GM11168 (cell line): ENCODE measurements around the gene ATF7.
"Not testable (repeated sequence)": the region's sequence is repeated elsewhere in the genome, so short reads cannot be mapped to it uniquely, and the experiment has no call there.

Experiments used
- in situ Hi-C: fragments of 300-500 bp; cut with MboI; formaldehyde crosslinking; loops from one replicate; pipeline ENCODE4 v1.12.0; 2022; ENCODE audit warnings: low sequenced_read_pairs; ENCODE audit not compliant: unreplicated experiment

The ATF7 gene

DNA sequence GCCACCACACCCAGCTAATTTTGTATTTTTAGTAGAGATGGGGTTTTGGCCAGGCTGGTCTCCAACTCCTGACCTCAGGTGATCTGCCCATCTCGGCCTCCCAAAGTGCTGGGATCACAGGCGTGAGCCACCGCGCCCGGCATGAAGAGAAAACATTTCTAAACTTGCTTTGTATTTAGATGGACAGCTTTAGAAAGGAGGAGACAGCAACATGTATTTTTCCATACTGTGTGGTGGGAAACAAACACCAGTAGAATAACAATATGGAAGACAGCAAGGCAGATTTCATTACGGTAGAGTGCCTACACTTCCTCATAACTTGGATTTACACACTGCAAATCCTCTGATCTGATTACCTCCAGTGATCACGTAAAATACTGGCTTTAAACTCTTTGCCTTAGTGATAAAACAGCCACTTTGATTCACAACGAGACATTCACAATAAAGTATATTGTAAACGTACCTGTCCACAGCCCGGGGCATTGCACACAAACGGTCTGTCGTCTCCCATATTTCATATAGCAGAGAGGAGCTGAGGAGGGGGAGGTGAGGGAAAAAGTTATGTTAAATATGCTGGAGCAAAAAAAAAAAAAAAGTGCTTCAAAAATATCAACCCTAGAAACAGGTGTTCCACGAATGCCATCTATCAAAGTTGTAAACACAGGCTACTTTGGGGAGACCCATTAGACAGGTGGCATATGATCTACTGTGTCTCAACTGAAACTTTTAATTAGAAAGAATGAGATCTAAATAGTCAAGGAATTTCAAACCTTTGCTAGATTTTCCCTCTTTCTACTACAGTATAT lies 25.5 kb downstream of the ATF7 start:
- in situ Hi-C loops: no loop called here

- in situ Hi-C loops: no loop called here
Observed at GRCh38 chr12:53599579-53599978, 26.6 kb downstream of the ATF7 start.

- in situ Hi-C loops: not testable (repeated sequence)
Observed at GRCh38 chr12:53598971-53599370, 27.2 kb downstream of the ATF7 start.

DNA sequence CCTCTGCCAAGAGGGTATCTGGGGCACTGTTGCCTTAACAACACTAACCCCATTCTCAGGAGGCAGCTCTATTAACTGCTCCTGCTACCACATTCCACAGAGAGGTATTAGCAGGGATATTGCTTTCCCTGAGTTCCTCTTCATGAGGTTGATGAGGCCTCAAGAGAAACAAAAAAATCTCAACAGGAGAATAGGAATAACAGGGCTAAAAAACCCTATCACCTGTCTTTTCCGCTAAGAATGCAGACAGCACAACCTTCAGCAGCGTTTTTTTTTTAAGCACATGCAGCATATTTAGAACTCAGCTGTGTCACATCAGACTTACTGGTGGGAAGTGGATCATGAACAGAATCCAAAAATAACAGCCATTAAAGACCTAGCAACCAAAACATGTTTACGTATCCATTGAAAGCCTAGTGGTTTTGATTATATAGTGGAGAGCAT lies 29.2 kb downstream of the ATF7 start:
- in situ Hi-C loops: no loop called here

- in situ Hi-C loops: no loop called here
Observed at GRCh38 chr12:53594897-53595615, 31.1 kb downstream of the ATF7 start.

DNA sequence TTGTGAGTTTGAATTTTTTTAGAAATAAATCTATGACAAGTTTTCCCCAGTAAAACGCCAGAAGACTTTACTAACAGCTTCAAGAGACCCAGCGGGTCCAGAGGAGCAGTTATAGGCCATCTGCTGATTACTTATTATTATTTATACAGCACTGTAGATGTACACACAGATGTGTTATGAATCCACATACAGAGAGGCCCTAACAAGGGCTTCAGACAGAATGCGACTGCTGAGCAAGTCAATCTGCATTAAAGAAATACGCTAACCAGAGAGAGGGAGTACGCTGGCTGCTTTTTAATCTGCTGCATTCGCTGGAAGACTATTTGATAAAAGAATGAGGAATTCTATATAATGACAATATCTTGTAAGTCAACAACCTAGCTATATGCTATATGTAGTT lies 32.5 kb downstream of the ATF7 start:
- in situ Hi-C loops: no loop called here

GRCh38 chr12:53593031-53593430 lies 33.2 kb downstream of the ATF7 start:
- in situ Hi-C loops: no loop called here

GRCh38 chr12:53592426-53592825 lies 33.8 kb downstream of the ATF7 start:
- in situ Hi-C loops: no loop called here

- in situ Hi-C loops: no loop called here
Observed at GRCh38 chr12:53591301-53592206, 34.6 kb downstream of the ATF7 start.

DNA sequence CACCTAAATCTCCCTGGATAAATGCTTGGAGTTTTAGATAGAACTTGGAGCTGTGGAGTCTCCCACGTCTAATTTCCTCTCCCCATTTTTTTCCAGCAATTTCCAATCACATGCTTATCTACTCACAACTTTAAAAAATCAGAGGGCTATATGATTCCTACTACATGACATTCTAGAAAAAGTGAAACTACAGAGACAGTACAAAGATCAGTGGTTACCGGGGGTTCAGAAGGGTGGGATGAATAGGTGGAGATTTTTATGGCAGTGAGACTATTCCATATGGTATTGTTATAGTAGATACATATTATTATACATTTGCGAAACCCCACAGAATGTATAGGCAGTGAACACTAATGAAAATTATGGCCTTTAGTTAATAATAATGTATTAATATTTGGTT lies 35.5 kb downstream of the ATF7 start:
- in situ Hi-C loops: no loop called here

- in situ Hi-C loops: no loop called here
Observed at GRCh38 chr12:53589915-53590314, 36.3 kb downstream of the ATF7 start.

GRCh38 chr12:53589423-53589822 lies 36.8 kb downstream of the ATF7 start:
- in situ Hi-C loops: no loop called here

DNA sequence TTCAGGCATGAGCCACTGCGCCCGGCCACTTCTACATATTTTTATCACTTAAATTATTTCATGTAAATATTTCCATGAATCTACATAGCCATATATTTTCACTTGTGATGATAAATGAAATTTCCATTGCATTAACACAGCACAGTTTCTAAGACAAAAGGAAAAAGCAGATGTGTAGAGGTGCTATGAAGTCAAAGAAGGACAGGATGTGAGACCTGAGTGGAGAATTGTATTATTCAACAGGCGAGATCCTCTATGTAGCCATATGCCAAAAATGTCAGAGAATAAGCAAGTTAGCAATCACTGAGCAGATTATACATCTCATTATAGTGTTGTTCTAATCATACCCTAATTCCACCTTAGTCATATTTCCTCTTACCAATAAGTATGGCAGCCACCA lies 38.1 kb downstream of the ATF7 start:
- in situ Hi-C loops: no loop called here

DNA sequence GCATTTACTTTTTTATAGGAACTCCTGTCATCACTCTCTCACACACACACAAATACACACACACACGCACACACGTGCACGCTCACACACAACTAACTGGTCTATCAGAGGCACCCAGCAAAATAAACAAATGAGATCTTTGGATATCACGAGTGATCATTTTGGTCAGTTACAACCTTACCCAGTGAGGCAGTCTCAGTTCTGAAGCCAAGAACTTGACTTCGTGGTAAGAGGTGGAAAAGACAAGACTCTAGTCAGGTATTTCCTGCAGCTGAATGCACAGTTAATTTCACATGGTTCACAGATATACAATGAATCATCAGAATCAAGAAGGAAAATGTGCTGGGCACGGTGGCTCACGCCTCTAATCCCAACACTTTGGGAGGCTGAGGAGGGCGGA lies 39.4 kb downstream of the ATF7 start:
- in situ Hi-C loops: no loop called here

GRCh38 chr12:53585448-53586125 lies 40.6 kb downstream of the ATF7 start:
- in situ Hi-C loops: no loop called here

- in situ Hi-C loops: no loop called here
Observed at GRCh38 chr12:53579545-53579955, 46.6 kb downstream of the ATF7 start.

GRCh38 chr12:53578783-53579182 lies 47.4 kb downstream of the ATF7 start:
- in situ Hi-C loops: no loop called here

GRCh38 chr12:53577941-53578352 lies 48.2 kb downstream of the ATF7 start:
- in situ Hi-C loops: no loop called here

DNA sequence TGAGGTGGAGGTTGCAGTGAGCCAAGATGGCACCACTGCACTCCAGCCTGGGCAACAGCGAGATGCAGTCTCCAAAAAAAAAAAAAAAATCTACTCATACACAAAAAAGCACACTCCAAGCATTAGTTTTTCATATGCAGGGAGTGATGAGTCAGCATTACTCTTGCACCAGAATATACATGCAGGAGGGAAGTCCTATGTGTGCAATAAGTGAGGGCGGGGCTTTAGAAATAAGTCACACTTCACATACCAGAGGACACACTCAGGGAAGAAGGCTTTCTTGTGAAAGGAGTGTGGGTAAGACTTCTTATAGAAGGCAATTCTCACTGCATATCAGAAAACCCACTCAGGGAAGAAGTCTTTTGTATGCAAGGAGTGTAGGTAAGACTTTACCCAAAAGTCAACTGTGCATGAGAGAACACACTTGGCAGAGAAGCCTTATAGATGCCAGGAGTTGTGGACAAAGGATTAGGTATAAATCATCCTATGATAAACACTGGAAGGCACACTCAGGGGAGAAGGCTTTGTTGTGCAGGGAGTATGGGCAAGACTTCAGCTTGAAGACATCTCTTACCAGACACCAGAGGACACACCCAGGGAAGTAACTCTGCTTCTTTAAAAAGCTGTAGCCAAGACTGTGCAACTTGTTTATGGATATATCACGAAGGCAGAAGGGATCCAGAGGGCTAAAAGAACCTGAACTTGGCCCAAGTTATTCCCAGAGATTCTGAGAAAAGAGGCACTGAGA lies 50.5 kb downstream of the ATF7 start:
- in situ Hi-C loops: no loop called here
